K562 (cell line): ENCODE results near the gene NDRG4. TPM values are rescaled to one million over a fixed set of nuclear protein-coding genes. Genes with fewer than 3 reads are reported as not detected.

Experiments used
- ATAC-seq: fragments of 200-7000 bp; cut with Tn5 transposase; 3 replicates; pipeline ENCODE4 v1.9.1; 2020; ENCODE audit warnings: moderate library complexity
- BruUV-seq: library from RNA; stranded (reverse); fragments of 400-500 nt; replicated peaks from 2 replicates; lab custom pipeline; 2021; lab: Mats Ljungman, UMichigan
- CTCF ChIA-PET: fragments of 300-600 bp; formaldehyde crosslinking; extraction: SDS; loops from one replicate; lab custom pipeline; 2021; ENCODE audit warnings: low intra/inter-chr PET ratio; lab: Yijun Ruan, JAX
- POLR2A ChIA-PET: fragments of 300-600, 350-650 bp; sonication (Branson Sonifier 250); formaldehyde crosslinking; extraction: SDS; loops from one replicate; lab custom pipeline; 2021; ENCODE audit warnings: antibody characterized with exemption, inconsistent platforms; lab: Yijun Ruan, JAX
- DNase-seq, 4 experiments: peaks; one replicate each; pipeline versions ENCODE4 v3.0.0 to v3.0.0-alpha.2; 2011 to 2018; ENCODE audit warnings: low spot score in 3 of 4, mixed read lengths in 3 of 4; ENCODE audit errors: extremely low read depth in 1 of 4
- FAIRE-seq: peaks from 2 replicates; lab custom pipeline; 2011; peaks lifted over from hg19 to GRCh38; lab: Jason Lieb, UNC
- H2AFZ ChIP-seq: 2 replicates; pipeline ENCODE4 v1.6.0; 2011; ENCODE audit warnings: low read depth, low read length, control low read depth, inconsistent platforms
- H3K27ac ChIP-seq: fragments of 200-600 bp; 3 replicates; pipeline ENCODE4 v1.8.0; 2011; ENCODE audit warnings: low read depth, mild to moderate bottlenecking, control low read depth, inconsistent platforms, low read length, moderate library complexity, mixed read lengths; ENCODE audit errors: extremely low read depth
- H3K27me3 ChIP-seq, 2 experiments: fragments of 300-600 bp in 1 of 2; 2 replicates in 1 of 2; 3 replicates in 1 of 2; pipeline versions ENCODE4 v1.6.0 to v1.8.0; 2011; ENCODE audit warnings: inconsistent platforms in 2 of 2, low read length in 2 of 2, mild to moderate bottlenecking in 1 of 2, mixed read lengths in 1 of 2, moderate library complexity in 1 of 2; ENCODE audit not compliant: control insufficient read depth in 2 of 2, insufficient read depth in 2 of 2
- H3K36me3 ChIP-seq: fragments of 300-600 bp; 3 replicates; pipeline ENCODE4 v1.8.0; 2011; ENCODE audit warnings: mild to moderate bottlenecking, low read length, inconsistent platforms; ENCODE audit not compliant: control insufficient read depth, insufficient read depth
- H3K4me1 ChIP-seq, 2 experiments: fragments of 200-600 bp in 1 of 2; replicated peaks in 1 of 2; 2 replicates in 1 of 2; 3 replicates in 1 of 2; pipeline versions ENCODE4 v1.5.1 to v1.8.0; 2011; ENCODE audit warnings: inconsistent platforms in 2 of 2, low read length in 2 of 2, mild to moderate bottlenecking in 1 of 2, mixed read lengths in 1 of 2, moderate library complexity in 1 of 2; ENCODE audit not compliant: control insufficient read depth in 2 of 2, insufficient read depth in 2 of 2
- H3K4me2 ChIP-seq: 2 replicates; pipeline ENCODE4 v1.6.1; 2011; ENCODE audit warnings: low read length, control low read depth, inconsistent platforms, mixed read lengths; ENCODE audit not compliant: insufficient read depth
- H3K4me3 ChIP-seq: fragments of 200-600 bp; sonication (generic), shearing (Covaris generic); 2 replicates; pipeline ENCODE4 v1.5.1; 2016; ENCODE audit warnings: control low read depth, inconsistent platforms
- H3K79me2 ChIP-seq: fragments of 200-600 bp; 3 replicates; pipeline ENCODE4 v1.8.0; 2011; ENCODE audit warnings: low read length, inconsistent platforms; ENCODE audit not compliant: control insufficient read depth, insufficient read depth
- H3K9ac ChIP-seq, 2 experiments: 2 replicates each; pipeline versions ENCODE4 v1.6.0 to v1.6.1; 2011; ENCODE audit warnings: low read depth in 2 of 2, low read length in 2 of 2, control low read depth in 1 of 2, inconsistent platforms in 1 of 2, mild to moderate bottlenecking in 1 of 2, mixed read lengths in 1 of 2; ENCODE audit not compliant: insufficient read depth in 1 of 2
- H3K9me1 ChIP-seq: one replicate; pipeline ENCODE4 v1.6.0; 2011; ENCODE audit warnings: inconsistent platforms, mild to moderate bottlenecking, low read length, moderate library complexity; ENCODE audit not compliant: control insufficient read depth, insufficient read depth
- H3K9me3 ChIP-seq: replicated peaks from 2 replicates; pipeline ENCODE4 v1.5.1; 2011; ENCODE audit warnings: low read depth, low read length, inconsistent platforms; ENCODE audit not compliant: control insufficient read depth, insufficient read depth
- H4K20me1 ChIP-seq: replicated peaks from 2 replicates; pipeline ENCODE4 v1.6.1; 2011; ENCODE audit warnings: low read length, inconsistent platforms, mixed read lengths; ENCODE audit not compliant: control insufficient read depth, insufficient read depth
- ARID3B ChIP-seq: fragments of 250-450 bp; sonication (Bioruptor Pico); IDR thresholded peaks from 2 replicates; pipeline ENCODE4 v1.4.0; 2020; ENCODE audit warnings: borderline replicate concordance
- BCOR ChIP-seq: fragments of 450-650 bp; IDR thresholded peaks from 2 replicates; pipeline ENCODE4 v1.6.1; 2016
- CBX1 ChIP-seq: sonication (generic); IDR thresholded peaks from 2 replicates; pipeline ENCODE4 v1.6.1; 2016; ENCODE audit warnings: antibody characterized with exemption, low read depth, mild to moderate bottlenecking
- KHSRP ChIP-seq: fragments of 450-650 bp; IDR thresholded peaks from 2 replicates; pipeline ENCODE4 v1.6.1; 2017
- MCM7 ChIP-seq, 2 experiments: fragments of 450-650 bp; IDR thresholded peaks; 2 replicates each; pipeline ENCODE4 v1.6.1; 2016 to 2018
- MYBL2 ChIP-seq, 2 experiments: fragments of 450-650 bp in 1 of 2; sonication (generic) in 1 of 2; formaldehyde crosslinking in 1 of 2; IDR thresholded peaks; 2 replicates each; pipeline versions ENCODE4 v1.6.1 to v1.8.1; 2017 to 2022; ENCODE audit warnings: borderline replicate concordance in 1 of 2, inconsistent platforms in 1 of 2, low read depth in 1 of 2, mild to moderate bottlenecking in 1 of 2, missing genetic modification reagents in 1 of 2, moderate library complexity in 1 of 2
- PHTF2 ChIP-seq: fragments of 250-450 bp; sonication (Bioruptor Pico); IDR thresholded peaks from 2 replicates; pipeline ENCODE4 v1.5.0; 2021; ENCODE audit warnings: mild to moderate bottlenecking
- RUNX1 ChIP-seq: sonication (generic); IDR thresholded peaks from 2 replicates; pipeline ENCODE4 v1.6.1; 2016; ENCODE audit warnings: antibody characterized with exemption, low read depth
- SAP30 ChIP-seq: fragments of 200-600 bp; sonication (generic); IDR thresholded peaks from 2 replicates; pipeline ENCODE4 v1.6.1; 2012; ENCODE audit warnings: borderline replicate concordance, low read depth, mild to moderate bottlenecking, moderate library complexity, low read length, control low read depth, inconsistent platforms; ENCODE audit not compliant: insufficient read depth, poor library complexity, severe bottlenecking
- ZBTB1 ChIP-seq: sonication (generic); formaldehyde crosslinking; IDR thresholded peaks from 2 replicates; pipeline ENCODE4 v1.8.1; 2023; ENCODE audit warnings: missing genetic modification reagents, low read depth, mild to moderate bottlenecking, borderline replicate concordance
- ZBTB2 ChIP-seq: fragments of 450-650 bp; IDR thresholded peaks from 2 replicates; pipeline ENCODE4 v1.6.1; 2016; ENCODE audit warnings: antibody characterized with exemption
- ZFP91 ChIP-seq: sonication (generic); formaldehyde crosslinking; IDR thresholded peaks from 2 replicates; pipeline ENCODE4 v1.8.0; 2022; ENCODE audit warnings: mild to moderate bottlenecking, missing genetic modification reagents
- ZNF121 ChIP-seq: sonication (generic); formaldehyde crosslinking; conservative IDR thresholded peaks from 2 replicates; pipeline ENCODE4 v1.8.0; 2022; ENCODE audit warnings: missing genetic modification reagents
- ZNF324 ChIP-seq: fragments of 250-450 bp; sonication (Bioruptor Pico); IDR thresholded peaks from 2 replicates; pipeline ENCODE4 v1.4.0; 2020; ENCODE audit warnings: mild to moderate bottlenecking
- WGBS: fragments of 100-300 bp; shearing (Covaris generic); methylation state at CpG from one replicate; pipeline ENCODE4 v1.1.6; 2016; ENCODE audit warnings: low coverage, mixed read lengths; ENCODE audit not compliant: insufficient coverage; ENCODE audit errors: missing lambda C conversion rate; 5-methylcytosine and 5-hydroxymethylcytosine counted together
- in situ Hi-C: fragments of 300-500 bp; cut with MboI; formaldehyde crosslinking; loops from 4 replicates; pipeline ENCODE4 v1.15.0; 2018; ENCODE audit warnings: inconsistent platforms, mixed read lengths
- intact Hi-C: fragments of 100-400 bp; cut with micrococcal nuclease; formaldehyde crosslinking; loops from 2 replicates; pipeline ENCODE4 v1.14.2; 2022
- polyA plus RNA-seq, 8 experiments: library from polyadenylated mRNA; depleted of rRNA in 4 of 8; stranded (reverse) in 5 of 8; unstranded in 3 of 8; fragments of >200 nt; fragmentation: Nextera tagmentation in 2 of 8; fragmentation: Illumina TruSeq in 1 of 8; extraction: Ambion mirVana in 2 of 8; extraction: Trizol in 1 of 8; gene quantifications; 2 replicates each; pipeline versions ENCODE4 v1.2.1 to v1.2.3, GENCODE V29; 2011 to 2014; ENCODE audit warnings: inconsistent platforms in 1 of 8, missing spikeins in 1 of 8
- total RNA-seq, 7 experiments: library from RNA; depleted of rRNA in 6 of 7; stranded (reverse); fragments of >200 nt in 6 of 7; fragmentation: Illumina TruSeq in 2 of 7; extraction: Trizol in 2 of 7; gene quantifications; 2 replicates each; pipeline versions ENCODE4 v1.2.1 to v1.2.3, GENCODE V29; 2011 to 2021; ENCODE audit warnings: low replicate concordance in 1 of 7

Gene NDRG4
- total and polyA plus RNA-seq, 9 of the 15 experiments (the other 6 are each of a cell fraction or from before 2014, with no cell fraction given), result 0.06 to 0.95 (median 0.28) TPM

GRCh38 chr16:58532414-58532813 lies 32.5 kb downstream of the NDRG4 start (continued):
- no peak for TF ChIP-seq ZBTB2
- TF ChIP-seq, all 486 proteins: peak for 0

- Histone ChIP-seq H2AFZ (no peak overlapping the region), H3K27me3 (no peaks in the 10 kb centered on the region), H3K27ac (no peak overlapping the region), H3K4me2 (no peak overlapping the region), H3K4me3 (no peak overlapping the region), H3K4me1 (no peaks in the 10 kb centered on the region), H3K9ac (no peak overlapping the region), H3K79me2 (0 out of 3 replicates have a peak, but pooled peaks cover 4% of the 10 kb centered on the region), H3K9me1 (no peaks in the 10 kb centered on the region), H3K36me3 (peaks cover 94% of the 10 kb centered on the region), H3K9me3 (no peaks in the 10 kb centered on the region), H4K20me1 (no peaks in the 10 kb centered on the region)
- ChIA-PET CTCF (no interaction called here), POLR2A (interaction anchor here (0.9 to 1.4 kb wide), 2 partner anchors 12 to 13 kb away, joined by 3 to 5 read pairs; no protein-coding TSS in a partner anchor)
- FAIRE-seq (no peak), ATAC-seq (no peak), DNase-seq (no peak)
- in situ Hi-C loops, result no loop called here
- intact Hi-C loops, result no loop called here
- 97% methylated on average over 14 of the region's 14 CpGs for WGBS
- no TSS peak for BruUV-seq
- TF ChIP-seq MCM7 (IDR thresholded peaks at IDR 0.05) (no peak), MYBL2 (IDR thresholded peaks at IDR 0.05; ENCODE audit: low read depth) (no peak), MYBL2 (CRISPR knock-in tag; IDR thresholded peaks at IDR 0.05; ENCODE audit: borderline replicate concordance) (no peak), RUNX1 (no peak), BCOR (no peak), KHSRP (no peak), ZNF324 (CRISPR knock-in tag) (no peak), CBX1 (no peak), ZBTB1 (no peak), ZNF121 (CRISPR knock-in tag) (no peak), ARID3B (CRISPR knock-in tag) (no peak), ZFP91 (CRISPR knock-in tag) (no peak), SAP30 (no peak), PHTF2 (CRISPR knock-in tag) (no peak)
These were observed 34.0 kb downstream of the NDRG4 start for GRCh38 chr16:58533751-58534470.
